ENCODE data around the gene GSTP1. TPM values are rescaled to one million over a fixed set of nuclear protein-coding genes. Genes with fewer than 3 reads are reported as not detected.

GSTP1 gene
- total RNA-seq, 2 experiments from 2014 or later: 1,139 to 1,604 TPM

DNA sequence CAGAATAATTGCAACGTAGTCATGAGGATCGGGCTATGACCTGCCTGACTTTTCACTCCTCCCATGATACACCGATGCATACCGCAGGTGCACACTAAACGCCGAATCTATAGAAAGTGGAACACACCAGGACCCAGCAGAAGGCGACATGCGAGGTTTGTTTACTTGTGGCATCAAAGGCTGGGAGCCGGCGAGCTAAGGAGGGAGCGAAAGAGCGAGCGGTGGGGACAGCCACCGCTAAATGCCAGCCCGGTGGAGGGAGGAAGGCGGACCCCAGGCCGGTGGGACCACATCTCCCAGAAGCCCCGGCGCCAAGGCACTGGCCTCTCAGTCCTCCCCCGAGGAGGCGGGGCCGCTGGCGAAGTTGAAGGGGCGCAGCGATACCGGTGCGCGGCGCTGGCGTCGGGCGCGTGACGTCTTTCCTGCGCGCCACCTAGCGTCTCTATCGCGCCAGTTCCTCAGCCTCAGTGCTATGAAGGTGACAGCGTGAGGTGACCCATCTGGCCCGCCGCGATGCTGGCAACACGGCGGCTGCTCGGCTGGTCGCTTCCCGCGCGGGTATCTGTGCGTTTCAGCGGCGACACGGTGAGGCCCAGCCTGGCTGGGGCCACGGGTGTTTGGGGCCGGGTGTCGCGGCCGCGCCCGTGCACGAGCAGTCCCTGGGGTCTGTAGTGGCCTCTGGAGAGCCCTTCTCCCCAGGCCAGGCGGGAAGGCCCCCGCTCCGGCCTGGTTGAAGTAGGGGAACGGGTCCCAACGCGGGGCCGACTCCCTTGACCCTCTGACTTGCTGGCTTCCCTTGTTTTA, 23.1 kb downstream of the GSTP1 start, which contains the start of gene NDUFV1:
TSS of gene NDUFV1 (plus strand) at position 445 of the 804 bp plus-strand sequence. CDS start at position 514, 69 bp downstream.
- Histone ChIP-seq H4K20me1 (ENCODE audit: insufficient read depth, low read length) (no peaks in the 10 kb centered on the region; the same call in 1 of the 2 replicates), H3K4me2 (ENCODE audit: low read length) (peak within 1 kb of the TSS; percentile 99), H3K9me3 (ENCODE audit: low read length) (peaks cover 8% of the 10 kb centered on the region; the same call in 1 of the 2 replicates), H2AFZ (ENCODE audit: low read length) (peak within 1 kb of the TSS; percentile 61), H3K36me3 (ENCODE audit: insufficient read depth, low read length) (peaks cover 37% of the 10 kb centered on the region), H3K4me1 (ENCODE audit: insufficient read depth, low read length, poor library complexity, severe bottlenecking) (peaks cover 23% of the 10 kb centered on the region), H3K27ac (ENCODE audit: low read depth, low read length, poor library complexity, severe bottlenecking) (peak within 1 kb of the TSS; percentile 41), H3K79me2 (ENCODE audit: insufficient read depth, low read depth, low read length) (peaks cover 17% of the 10 kb centered on the region), H3K4me3 (ENCODE audit: low read depth, low read length, poor library complexity, severe bottlenecking) (peak within 1 kb of the TSS; percentile 98), H3K9me2 (ENCODE audit: insufficient read depth, low read length) (no peaks in the 10 kb centered on the region)
- ChIA-PET CTCF (ENCODE audit: unreplicated experiment) (no interaction called here), POLR2A (no interaction called here)
- peak; percentile 98 for DNase-seq (ENCODE audit: low spot score)
- intact Hi-C loops (cut with micrococcal nuclease; ENCODE audit: unreplicated experiment): loop anchor here (1.0 to 2.0 kb wide), 2 partner anchors 18 to 24 kb away; partner anchors contain the start of gene GSTP1
- no TSS peak for BruUV-seq (replicated peaks)
- TF ChIP-seq, protein P1, sequence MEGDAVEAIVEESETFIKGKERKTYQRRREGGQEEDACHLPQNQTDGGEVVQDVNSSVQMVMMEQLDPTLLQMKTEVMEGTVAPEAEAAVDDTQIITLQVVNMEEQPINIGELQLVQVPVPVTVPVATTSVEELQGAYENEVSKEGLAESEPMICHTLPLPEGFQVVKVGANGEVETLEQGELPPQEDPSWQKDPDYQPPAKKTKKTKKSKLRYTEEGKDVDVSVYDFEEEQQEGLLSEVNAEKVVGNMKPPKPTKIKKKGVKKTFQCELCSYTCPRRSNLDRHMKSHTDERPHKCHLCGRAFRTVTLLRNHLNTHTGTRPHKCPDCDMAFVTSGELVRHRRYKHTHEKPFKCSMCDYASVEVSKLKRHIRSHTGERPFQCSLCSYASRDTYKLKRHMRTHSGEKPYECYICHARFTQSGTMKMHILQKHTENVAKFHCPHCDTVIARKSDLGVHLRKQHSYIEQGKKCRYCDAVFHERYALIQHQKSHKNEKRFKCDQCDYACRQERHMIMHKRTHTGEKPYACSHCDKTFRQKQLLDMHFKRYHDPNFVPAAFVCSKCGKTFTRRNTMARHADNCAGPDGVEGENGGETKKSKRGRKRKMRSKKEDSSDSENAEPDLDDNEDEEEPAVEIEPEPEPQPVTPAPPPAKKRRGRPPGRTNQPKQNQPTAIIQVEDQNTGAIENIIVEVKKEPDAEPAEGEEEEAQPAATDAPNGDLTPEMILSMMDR (conservative IDR thresholded peaks at IDR 0.05; ENCODE audit: low read length): peak; percentile 61
- TF ChIP-seq EZH2phosphoT487 (IDR thresholded peaks at IDR 0.05; ENCODE audit: borderline replicate concordance, low read depth, low read length): no peak

DNA sequence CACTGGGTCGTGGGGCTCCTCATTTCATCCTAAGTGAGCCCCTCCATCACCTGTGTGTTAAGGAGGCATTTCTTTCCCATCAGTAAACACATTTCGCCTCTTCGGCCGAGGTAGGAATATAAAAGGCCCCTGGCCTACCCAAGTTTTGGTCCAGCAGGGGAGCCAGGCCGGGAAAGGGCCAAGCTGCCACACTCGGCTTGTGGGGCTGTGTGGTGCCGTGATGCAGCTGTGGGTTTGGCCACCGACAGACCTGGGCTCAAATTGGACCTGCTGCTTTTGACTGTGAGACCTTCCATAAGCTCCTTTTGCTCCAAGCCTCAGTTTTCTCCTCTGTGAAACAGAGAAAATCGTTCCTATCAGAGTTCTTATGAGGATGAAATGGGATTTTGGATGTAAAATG, 23.9 kb downstream of the GSTP1 start:
- intact Hi-C loops (cut with micrococcal nuclease; ENCODE audit: unreplicated experiment): loop anchor here (2.0 kb wide), 1 partner anchor 25 kb away; the partner anchor contains the start of gene GSTP1
- Histone ChIP-seq H3K4me3 (ENCODE audit: low read depth, low read length, poor library complexity, severe bottlenecking) (peak overlapping the region; percentile 98), H2AFZ (ENCODE audit: low read length) (no peak overlapping the region), H4K20me1 (ENCODE audit: insufficient read depth, low read length) (no peaks in the 10 kb centered on the region; the same call in 1 of the 2 replicates), H3K27ac (ENCODE audit: low read depth, low read length, poor library complexity, severe bottlenecking) (peak overlapping the region; percentile 41), H3K79me2 (ENCODE audit: insufficient read depth, low read depth, low read length) (peaks cover 17% of the 10 kb centered on the region), H3K36me3 (ENCODE audit: insufficient read depth, low read length) (peaks cover 45% of the 10 kb centered on the region), H3K9me3 (ENCODE audit: low read length) (peaks cover 5% of the 10 kb centered on the region; the same call in 1 of the 2 replicates), H3K4me2 (ENCODE audit: low read length) (peak overlapping the region; percentile 99), H3K4me1 (ENCODE audit: insufficient read depth, low read length, poor library complexity, severe bottlenecking) (peaks cover 21% of the 10 kb centered on the region), H3K9me2 (ENCODE audit: insufficient read depth, low read length) (no peaks in the 10 kb centered on the region)
- DNase-seq (ENCODE audit: low spot score): no peak
- no peak for TF ChIP-seq EZH2phosphoT487 (IDR thresholded peaks at IDR 0.05; ENCODE audit: borderline replicate concordance, low read depth, low read length)
- TF ChIP-seq, protein P1 (conservative IDR thresholded peaks at IDR 0.05; ENCODE audit: low read length): no peak
- no TSS peak for BruUV-seq (replicated peaks)
- CTCF ChIA-PET (ENCODE audit: unreplicated experiment): no interaction called here
- POLR2A ChIA-PET: interaction anchor here (1.0 kb wide), 1 partner anchor 9 kb away, joined by 3 read pairs; no protein-coding TSS in a partner anchor

Data from OCI-LY7 (cell line).